Testis (tissue), 5 donors: ENCODE measurements around the gene EIF5AL1. TPM values are rescaled to one million over a fixed set of nuclear protein-coding genes. Genes with fewer than 3 reads are reported as not detected.
A peak's percentile ranks its signal among the peaks of the same experiment; 100 is the strongest.
"Not testable (repeated sequence)": the region's sequence is repeated elsewhere in the genome, so short reads cannot be mapped to it uniquely, and the experiment has no call there.

Source experiments
- DNase-seq: peaks from one replicate; pipeline ENCODE4 v3.0.0-alpha.2; 2019
- H3K27ac ChIP-seq, 2 donors: fragments of 200-600 bp; sonication (generic); one replicate each; pipeline ENCODE4 v1.5.1; 2019
- H3K27me3 ChIP-seq: fragments of 200-600 bp; sonication (generic); one replicate; pipeline ENCODE4 v1.5.1; 2019
- H3K36me3 ChIP-seq: fragments of 200-600 bp; sonication (generic); one replicate; pipeline ENCODE4 v1.5.1; 2017; ENCODE audit warnings: low read depth; ENCODE audit errors: missing control alignments
- H3K4me1 ChIP-seq: fragments of 200-600 bp; sonication (generic); one replicate; pipeline ENCODE4 v1.5.1; 2019
- H3K4me3 ChIP-seq, 2 donors: fragments of 200-600 bp; sonication (generic); one replicate each; pipeline ENCODE4 v1.5.1; 2017 to 2019
- H3K9me3 ChIP-seq: fragments of 200-600 bp; sonication (generic); one replicate; pipeline ENCODE4 v1.5.1; 2017
- POLR2A ChIP-seq: fragments of 450-650 bp; IDR thresholded peaks from one replicate; pipeline ENCODE4 v1.6.1; 2017; ENCODE audit warnings: antibody characterized with exemption, mild to moderate bottlenecking, moderate library complexity
- WGBS, 2 donors: methylation state at CpG; one replicate each; pipeline ENCODE4 v1.1.5; 2018; 5-methylcytosine and 5-hydroxymethylcytosine counted together
- intact Hi-C: fragments of 100-400 bp; cut with DNase I; formaldehyde crosslinking; loops from one replicate; pipeline ENCODE4 v1.15.1; 2023; ENCODE audit warnings: low total_unique reads
- long read RNA-seq, 2 donors: transcript quantifications; one replicate each; lab custom pipeline, GENCODE V29; 2026
- polyA plus RNA-seq: library from polyadenylated mRNA; stranded (reverse); fragments of 350-450 nt; fragmentation: Illumina TruSeq; extraction: RNeasy Lipid Tissue Mini Kit (QIAGEN cat#74804); gene quantifications from one replicate; pipeline ENCODE4 v1.2.3, GENCODE V29; 2014; ENCODE audit warnings: low read depth, low replicate concordance; ENCODE audit not compliant: insufficient read depth
- total RNA-seq, 2 donors: library from RNA; depleted of rRNA; stranded (reverse); fragments of >200 nt; gene quantifications; one replicate each; pipeline ENCODE4 v1.2.3, GENCODE V29; 2016
- TF ChIP-seq, protein P1 (sequence below), 3 experiments: fragments of 450-650 bp in 2 of 3; fragments of 200-600 bp in 1 of 3; sonication (generic) in 1 of 3; IDR thresholded peaks; one replicate each; pipeline ENCODE4 v1.5.1; 2016 to 2019; ENCODE audit warnings: antibody characterized with exemption in 3 of 3, mild to moderate bottlenecking in 2 of 3, moderate library complexity in 1 of 3

Gene EIF5AL1
- total RNA-seq (1 to 10 TPM; 5.7 to 6.8 TPM), polyA plus RNA-seq (24.4 TPM)
- long read RNA-seq, donor 1, transcript EIF5AL1-201 (1 exons, 3,840 nt), result major isoform, 46 of 46 reads
- long read RNA-seq, donor 1, partial matches to known transcripts, result 0 of 46 reads
- long read RNA-seq, donor 1, other reads (novel, unspliced or antisense), result 0 of 46 reads
- long read RNA-seq, donor 2, transcript EIF5AL1-201 (1 exons, 3,840 nt), result major isoform, 46 of 46 reads
- long read RNA-seq, donor 2, partial matches to known transcripts, result 0 of 46 reads
- long read RNA-seq, donor 2, other reads (novel, unspliced or antisense), result 0 of 46 reads

- H3K36me3 ChIP-seq, H3K4me1 ChIP-seq, H3K4me3 ChIP-seq, H3K27ac ChIP-seq, DNase-seq, intact Hi-C loops, H3K9me3 ChIP-seq, H3K27me3 ChIP-seq: not testable (repeated sequence)
- 86 to 100% methylated on average over 1 to 15 of the region's 17 CpGs for WGBS, 2 donors
Observed at GRCh38 chr10:79511891-79512583, at the start of gene EIF5AL1. Gene EIF5AL1 (plus strand): TSS chr10:79512533. CDS start chr10:79512650, 117 bp downstream.

DNA sequence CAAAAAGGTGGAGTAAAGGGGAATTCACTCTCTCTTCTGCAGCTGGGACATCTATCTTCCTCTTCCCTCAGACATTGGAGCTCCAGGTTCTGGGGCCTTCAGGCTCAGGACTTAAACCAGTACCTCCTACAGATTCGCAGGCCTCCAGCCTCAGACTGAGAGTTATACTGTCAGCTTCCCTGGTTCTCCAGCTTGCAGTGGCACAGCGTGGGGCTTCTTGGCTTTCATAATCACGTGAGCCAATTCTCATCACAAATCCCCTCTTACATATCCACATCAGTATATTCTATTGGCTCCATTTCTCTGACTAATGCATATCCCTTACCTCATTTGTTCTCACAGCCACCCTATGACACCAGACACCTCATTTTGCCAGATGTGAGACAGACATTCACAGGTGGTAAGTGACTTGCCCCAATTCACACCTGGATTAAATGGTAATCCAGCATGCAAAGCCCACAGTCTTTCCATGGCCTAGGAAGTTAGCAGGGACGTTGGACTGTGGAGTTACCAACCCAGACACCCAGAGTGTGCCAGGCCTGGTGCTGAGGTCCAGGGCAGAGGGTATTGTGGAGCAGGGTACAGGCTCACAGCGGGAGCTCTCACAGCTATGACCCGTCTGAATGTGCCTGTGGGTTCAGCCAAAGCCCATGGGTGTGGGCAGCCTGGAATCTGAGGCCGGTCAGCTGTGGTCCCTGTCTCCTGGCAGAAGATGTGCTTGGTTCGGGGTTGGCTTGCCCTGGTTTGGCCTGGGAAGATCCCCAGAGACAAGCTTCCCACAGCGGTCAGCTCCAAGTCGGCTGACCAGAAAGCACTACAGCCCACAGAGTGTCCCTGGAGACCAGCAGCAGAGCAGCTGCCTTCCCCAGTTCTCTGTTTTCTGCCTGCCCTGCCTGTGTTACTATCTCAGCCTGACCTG, 48.5 kb upstream of the EIF5AL1 start:
- Histone ChIP-seq H3K4me3 (no peak overlapping the region), H3K36me3 (no peaks in the 10 kb centered on the region), H3K27me3 (no peaks in the 10 kb centered on the region), H3K4me1 (peaks cover 24% of the 10 kb centered on the region), H3K9me3 (no peaks in the 10 kb centered on the region), H3K27ac (no peak overlapping the region)
- TF ChIP-seq POLR2A, result no peak
- TF ChIP-seq, protein P1, sequence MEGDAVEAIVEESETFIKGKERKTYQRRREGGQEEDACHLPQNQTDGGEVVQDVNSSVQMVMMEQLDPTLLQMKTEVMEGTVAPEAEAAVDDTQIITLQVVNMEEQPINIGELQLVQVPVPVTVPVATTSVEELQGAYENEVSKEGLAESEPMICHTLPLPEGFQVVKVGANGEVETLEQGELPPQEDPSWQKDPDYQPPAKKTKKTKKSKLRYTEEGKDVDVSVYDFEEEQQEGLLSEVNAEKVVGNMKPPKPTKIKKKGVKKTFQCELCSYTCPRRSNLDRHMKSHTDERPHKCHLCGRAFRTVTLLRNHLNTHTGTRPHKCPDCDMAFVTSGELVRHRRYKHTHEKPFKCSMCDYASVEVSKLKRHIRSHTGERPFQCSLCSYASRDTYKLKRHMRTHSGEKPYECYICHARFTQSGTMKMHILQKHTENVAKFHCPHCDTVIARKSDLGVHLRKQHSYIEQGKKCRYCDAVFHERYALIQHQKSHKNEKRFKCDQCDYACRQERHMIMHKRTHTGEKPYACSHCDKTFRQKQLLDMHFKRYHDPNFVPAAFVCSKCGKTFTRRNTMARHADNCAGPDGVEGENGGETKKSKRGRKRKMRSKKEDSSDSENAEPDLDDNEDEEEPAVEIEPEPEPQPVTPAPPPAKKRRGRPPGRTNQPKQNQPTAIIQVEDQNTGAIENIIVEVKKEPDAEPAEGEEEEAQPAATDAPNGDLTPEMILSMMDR (IDR thresholded peaks at IDR 0.05), result no peak
- DNase-seq, result peak; percentile 48
- 57 to 82% methylated on average over 5 to 10 of the region's 10 CpGs for WGBS, 2 donors
- intact Hi-C loops, result loop anchor here (10.0 kb wide), 1 partner anchor 59 kb away; no protein-coding TSS in a partner anchor

DNA sequence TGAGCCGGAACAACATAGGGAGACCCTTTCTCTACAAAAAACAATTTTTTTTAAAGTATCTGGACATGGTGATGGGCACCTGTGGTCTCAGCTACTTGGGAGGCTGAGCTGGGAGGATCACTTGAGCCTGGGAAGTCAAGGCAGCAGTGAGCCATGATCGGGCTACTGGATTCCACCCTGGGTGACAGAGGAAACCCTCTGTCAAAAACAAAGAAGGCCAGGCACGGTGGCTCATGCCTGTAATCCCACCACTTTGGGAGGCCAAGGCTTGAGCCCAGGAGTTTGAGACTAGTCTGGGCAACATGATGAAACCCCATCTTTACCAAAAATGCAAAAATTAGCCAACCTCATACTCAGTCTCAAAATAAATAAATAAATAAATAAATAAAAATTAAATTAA, 47.0 kb upstream of the EIF5AL1 start:
- Histone ChIP-seq H3K27me3 (no peaks in the 10 kb centered on the region), H3K4me1 (peaks cover 24% of the 10 kb centered on the region), H3K27ac (no peak overlapping the region), H3K4me3 (no peak overlapping the region), H3K9me3 (no peaks in the 10 kb centered on the region), H3K36me3 (no peaks in the 10 kb centered on the region)
- 96% methylated on average over 3 of the region's 3 CpGs for WGBS, 2 donors
- TF ChIP-seq, protein P1 (IDR thresholded peaks at IDR 0.05), result no peak
- TF ChIP-seq POLR2A, result no peak
- intact Hi-C loops, result loop anchor here (10.0 kb wide), 1 partner anchor 61 kb away; no protein-coding TSS in a partner anchor
- no peak for DNase-seq

GRCh38 chr10:79468015-79468560, 44.2 kb upstream of the EIF5AL1 start:
- intact Hi-C loops, result loop anchor here (10.0 kb wide), 1 partner anchor 63 kb away; no protein-coding TSS in a partner anchor
- TF ChIP-seq POLR2A, result no peak
- TF ChIP-seq, protein P1 (IDR thresholded peaks at IDR 0.05), result no peak
- DNase-seq, result no peak
- no peak overlapping the region for H3K4me3 ChIP-seq
- peak overlapping the region; percentile 56 to 84 for H3K27ac ChIP-seq
- H3K9me3 ChIP-seq, result no peaks in the 10 kb centered on the region
- no peaks in the 10 kb centered on the region for H3K27me3 ChIP-seq
- H3K36me3 ChIP-seq, result no peaks in the 10 kb centered on the region
- WGBS, 2 donors, result 33 to 36% methylated on average over 3 of the region's 3 CpGs
- H3K4me1 ChIP-seq, result peaks cover 24% of the 10 kb centered on the region
